HG03175 (cell line): ENCODE measurements around the gene LTBP2.

Experiments
- ATAC-seq: cut with Tn5 transposase; IDR thresholded peaks from one replicate; pipeline ENCODE4 v1.9.1; 2021; ENCODE audit warnings: mild to moderate bottlenecking, moderate library complexity; ENCODE audit not compliant: unreplicated experiment

LTBP2 gene

DNA sequence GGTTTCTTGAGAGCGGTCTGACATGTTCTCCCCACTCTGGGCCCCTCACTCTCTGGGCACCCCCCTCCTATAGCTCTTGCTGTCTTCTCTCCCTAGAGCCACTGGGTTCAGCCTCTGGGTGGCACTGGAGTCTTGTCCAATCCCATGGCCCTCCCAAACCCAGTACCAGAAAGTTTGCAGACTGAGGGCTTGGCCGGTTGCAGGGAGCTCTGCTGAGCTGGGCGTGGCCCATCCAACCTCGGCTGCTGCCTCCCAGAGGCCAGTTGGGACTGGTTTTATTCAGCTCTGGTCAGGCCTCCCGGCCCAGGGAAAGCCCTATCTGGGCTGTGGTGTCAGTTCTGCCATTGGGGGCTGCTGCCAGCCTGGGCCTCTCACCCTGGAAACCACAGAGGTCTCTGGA is 80.6 kb downstream of the LTBP2 start:
- ATAC-seq, result no peak

DNA sequence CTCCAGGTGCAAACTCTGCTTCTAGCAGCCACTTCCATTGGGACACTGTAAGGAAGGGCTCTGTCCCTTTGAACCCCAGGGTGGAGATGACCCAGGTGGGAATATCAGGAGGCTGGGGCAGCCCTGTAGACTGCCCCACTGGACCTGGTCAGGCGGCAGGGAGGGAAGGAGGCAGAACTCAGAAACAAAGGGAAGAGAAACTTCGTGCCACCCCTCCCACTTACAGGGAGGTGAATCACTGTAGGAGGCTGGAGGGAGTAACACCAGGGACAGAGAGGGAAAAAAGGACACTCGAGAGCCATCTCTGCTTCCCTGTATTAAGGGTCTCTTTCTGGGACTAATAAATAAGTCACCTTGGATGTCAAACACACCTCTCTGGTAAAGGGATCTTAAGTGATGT is 81.0 kb downstream of the LTBP2 start:
- no peak for ATAC-seq

DNA sequence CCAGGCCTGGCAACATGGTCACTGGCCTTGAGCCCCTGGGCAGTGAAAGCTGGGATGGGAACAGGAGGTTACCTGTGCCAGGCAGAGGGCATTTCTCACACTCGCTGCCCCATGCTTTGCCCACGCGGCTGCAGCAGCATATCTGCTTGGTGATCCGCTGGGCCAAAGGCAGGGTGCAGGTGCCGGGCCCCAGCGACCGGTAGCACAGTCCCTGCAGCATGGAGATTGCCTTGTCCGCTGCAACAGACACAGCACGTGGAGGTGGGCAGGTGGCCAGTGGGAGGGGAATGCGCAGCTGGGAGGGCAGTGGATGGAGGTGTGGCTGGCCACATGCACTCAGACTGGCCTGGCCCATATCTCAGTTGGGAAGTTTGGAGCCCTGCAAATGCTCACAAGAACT is 83.2 kb downstream of the LTBP2 start:
- no peak for ATAC-seq

DNA sequence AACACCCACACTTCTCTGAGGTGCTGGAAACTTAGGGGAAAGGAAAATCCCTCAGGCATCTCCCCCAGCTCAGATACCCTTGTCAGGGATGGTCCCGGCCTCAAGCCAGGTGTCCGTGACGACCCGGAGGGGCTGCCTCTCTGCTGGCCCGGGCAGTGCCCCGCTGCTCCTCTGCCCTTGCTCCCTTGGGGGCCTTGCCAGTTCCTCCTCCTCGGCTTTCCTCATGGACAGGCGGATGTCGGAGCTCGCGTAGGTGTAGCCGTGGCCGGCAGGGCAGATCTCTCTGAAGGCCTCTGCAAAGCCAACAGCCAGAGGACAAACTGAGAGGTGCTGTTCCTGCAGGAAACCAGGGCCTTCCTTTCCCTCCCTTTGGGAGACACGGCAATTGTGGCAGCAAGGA is 83.6 kb downstream of the LTBP2 start:
- ATAC-seq, result no peak

DNA sequence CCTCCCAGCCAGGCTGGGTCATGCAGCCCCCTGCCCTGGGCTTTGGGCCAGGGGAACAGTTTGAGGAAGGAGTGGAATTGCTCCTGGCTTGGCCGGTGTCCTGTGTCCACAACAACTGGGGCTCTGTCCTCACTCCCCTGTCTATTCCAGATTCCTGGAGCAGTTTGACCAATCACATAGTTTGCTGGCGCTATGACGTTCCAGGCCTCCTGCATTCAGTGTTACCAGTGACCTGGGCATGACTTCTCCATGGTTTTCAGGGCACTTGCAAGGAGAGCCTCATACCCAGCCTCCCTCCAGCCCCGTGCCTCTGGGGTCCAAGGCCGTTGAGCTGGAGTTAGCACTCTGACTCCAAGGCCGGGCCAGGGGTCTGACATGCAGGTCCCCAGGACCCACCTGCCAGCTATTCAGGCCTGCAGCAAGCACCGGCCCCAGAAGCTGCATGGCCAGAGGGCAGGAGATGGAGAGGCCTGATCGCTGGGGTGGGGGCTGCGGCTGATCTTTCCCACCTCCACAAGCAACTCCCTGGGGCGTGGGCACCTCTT is 84.2 kb downstream of the LTBP2 start:
- no peak for ATAC-seq

DNA sequence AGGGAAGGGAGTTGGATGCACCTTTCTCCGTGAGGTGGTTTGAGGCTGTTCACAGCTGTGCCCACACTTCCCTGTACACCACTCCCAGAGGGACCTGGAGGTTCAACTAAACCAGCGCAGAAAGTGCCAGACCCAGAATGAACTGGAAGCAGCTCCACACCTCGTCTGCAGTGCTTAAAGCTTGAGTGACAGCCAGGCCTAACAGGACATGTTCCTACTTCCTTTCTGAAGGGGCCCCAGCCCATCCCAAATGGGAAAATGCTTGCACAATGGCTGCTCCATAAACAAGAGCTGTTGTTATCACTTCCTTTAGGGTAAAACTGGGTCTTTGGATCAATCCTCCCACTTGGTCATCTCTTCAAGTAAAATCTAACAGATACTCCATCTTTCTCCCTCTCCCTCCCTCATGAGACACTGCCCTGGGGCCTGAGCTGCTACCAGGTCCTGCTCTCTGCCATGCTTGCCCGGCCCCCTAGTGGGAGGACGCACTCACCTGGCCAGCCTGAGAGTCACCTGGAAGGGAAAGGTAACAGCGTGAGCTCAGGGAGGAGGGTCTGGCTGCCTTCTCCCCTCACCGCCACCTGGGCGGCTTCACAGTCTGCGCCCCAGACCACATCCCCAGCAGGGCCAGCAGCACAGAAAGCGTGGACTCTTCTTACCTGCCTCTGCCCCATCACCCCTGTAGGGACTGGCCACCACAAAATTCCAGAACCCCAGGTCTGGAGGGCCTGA is 85.0 kb downstream of the LTBP2 start:
- ATAC-seq, result no peak

DNA sequence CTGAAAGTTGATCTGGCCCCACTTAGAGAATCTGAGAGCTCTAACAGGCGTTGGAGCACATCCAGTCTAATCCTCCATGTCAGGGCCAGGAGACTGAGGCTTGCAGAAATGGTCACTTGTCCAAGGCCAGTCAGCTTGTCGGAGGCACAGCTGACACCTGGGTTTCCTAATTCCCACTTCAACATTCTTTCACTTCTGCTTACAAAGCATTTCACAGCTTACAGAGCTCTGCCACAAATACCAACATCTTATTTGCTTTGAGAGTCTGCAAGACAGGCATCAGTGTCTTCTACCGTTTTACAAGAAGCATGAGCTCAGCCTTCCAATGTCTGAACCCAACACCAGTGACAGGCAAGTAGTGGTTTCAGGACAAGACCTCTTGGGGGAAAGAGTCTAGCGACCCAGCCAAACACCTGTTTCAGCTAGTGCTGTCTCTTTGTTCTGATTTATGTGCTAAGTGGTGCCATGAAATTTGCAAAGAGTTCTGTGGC is 86.6 kb downstream of the LTBP2 start:
- no peak for ATAC-seq

DNA sequence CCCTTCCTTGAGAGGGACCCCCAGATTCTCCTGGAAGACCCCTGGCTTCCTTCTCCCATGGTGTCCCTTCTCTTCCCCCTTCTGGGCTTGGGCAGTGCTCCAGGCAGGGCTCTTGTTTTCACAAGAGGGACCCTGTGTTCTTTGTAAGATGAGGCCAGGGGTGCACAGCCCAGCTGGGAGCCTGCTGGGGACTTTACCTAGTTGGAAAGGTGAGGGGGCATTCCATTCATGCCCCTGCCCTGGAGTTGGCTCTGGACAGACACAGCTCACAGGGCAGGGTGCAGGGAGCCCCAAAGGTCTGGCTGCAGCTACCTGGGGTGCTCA is 87.3 kb downstream of the LTBP2 start:
- no peak for ATAC-seq

DNA sequence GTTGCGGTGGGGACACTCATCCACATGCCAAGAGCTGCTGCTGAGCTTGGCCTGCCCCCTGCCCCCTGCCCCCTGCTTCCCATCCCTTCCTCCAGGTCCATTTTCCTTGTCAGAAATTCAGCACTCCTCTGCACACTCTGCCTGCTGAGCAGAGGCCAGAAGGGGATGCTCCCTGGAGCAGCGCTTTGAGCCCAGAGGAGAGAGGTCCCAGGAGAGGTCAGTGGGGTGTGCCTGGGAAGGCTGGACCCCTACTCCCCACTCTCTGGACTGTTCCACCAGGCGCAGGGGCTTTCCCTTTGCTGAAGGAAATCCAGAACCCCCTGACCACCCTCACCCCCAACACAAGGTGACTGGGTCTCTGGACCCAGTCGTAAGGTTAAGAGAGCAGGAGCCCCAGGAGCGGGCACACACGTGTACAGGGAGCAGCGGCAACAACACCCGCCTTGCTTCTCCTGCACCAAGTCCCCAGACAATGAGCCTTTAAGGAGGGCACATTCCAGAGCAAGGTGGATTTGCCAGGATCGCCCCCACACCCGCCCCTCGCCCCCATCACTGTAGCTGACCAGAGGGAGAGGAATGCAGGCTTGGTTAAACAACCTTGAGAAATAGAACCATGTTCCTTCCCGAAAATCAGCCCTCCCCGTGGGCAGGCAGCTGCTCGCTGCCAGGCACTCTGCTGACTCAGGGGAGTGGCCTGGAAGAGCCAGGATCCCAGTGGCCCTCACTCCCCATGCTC is 87.8 kb downstream of the LTBP2 start:
- ATAC-seq, result no peak

DNA sequence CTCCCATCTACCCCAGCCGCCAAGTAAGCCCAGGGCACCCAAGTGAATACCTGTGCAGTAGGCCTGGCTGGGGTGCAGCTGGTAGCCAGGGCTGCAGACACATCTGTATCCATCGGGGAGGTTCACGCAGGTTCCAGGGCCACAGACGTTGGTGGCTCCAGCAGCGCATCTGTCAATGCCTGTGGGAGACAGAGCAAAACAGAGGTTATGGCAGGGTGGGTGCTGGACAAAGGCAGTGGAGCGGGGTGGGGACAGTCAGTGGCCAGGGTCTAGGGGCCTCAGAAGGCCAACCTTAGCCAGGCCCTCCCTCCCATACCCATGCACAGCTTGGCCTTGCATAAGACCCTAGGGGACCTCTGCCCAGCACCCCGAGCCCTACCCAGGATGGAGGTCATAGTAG is 89.3 kb downstream of the LTBP2 start:
- no peak for ATAC-seq

DNA sequence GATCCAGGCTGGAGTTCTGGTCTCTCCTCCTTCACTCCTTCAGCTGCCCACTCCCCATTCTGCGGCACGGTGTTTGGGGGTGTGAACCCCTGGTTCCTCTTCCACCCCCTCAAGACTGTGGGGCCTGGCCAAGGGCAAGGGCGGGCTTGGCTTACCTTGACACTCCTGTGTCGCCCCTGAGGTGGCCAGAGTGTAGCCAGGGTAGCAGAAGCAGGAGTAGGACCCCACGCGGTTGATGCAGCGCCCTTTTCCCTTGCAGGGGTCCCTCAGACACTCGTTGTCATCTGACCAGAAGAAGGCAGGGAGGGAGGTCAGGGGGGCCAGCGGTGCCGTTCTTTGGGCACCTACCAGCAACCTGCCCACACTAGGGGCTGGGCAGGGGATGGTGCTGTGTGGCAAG is 90.3 kb downstream of the LTBP2 start:
- ATAC-seq, result no peak

DNA sequence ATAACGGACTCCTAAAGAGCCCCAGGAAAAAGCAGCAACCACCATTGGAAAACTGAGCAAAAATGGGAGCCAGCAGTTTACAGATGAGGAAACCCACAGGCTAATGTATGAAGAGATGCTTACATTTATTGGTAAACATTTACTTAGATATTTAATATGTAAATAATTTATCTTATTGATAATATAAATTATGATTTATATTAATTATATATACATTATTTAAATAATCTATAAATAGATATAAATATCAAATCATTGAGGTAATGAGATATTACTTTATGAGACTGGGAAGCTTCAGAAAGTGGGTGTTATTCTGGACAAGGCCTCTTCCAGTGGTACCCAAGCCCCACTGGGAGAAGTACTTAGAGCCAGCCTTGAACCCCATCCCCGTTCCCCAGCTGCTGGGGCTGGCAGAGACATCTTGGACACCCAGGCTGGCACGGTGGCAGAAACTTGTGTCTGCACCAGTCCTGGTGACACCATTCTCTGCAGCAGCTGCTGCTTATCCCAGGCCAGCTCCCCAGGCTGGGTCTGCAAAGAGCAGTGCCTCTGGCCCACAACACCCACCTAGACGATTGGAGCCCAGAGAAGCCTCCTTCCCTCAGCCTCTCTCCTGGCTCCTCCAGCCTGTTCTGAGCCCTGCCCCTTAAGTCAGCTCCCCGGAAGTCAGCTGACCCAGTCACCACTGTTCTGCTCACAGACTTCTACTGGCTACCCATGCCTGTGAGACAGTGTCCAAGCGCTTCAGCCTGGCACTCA is 92.5 kb downstream of the LTBP2 start:
- no peak for ATAC-seq

DNA sequence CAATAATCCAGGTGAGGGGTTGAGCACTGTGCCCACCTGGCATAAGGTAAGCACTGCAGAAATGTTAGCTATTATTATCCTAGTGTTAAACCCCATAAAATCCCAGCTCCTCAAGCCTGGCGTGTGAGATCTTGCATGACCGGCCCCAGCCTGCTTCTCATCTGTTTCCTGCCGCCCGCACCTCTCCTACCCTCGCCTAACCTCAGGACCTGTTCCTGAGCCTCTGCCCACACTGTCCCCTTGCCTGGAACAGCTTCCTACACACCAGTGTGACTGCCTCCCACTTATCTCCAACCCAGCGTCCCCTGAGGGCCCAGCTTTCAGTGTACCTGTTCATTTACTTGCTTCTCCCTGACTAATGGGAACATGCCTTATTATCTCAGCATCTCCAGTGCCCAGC is 93.8 kb downstream of the LTBP2 start:
- no peak for ATAC-seq

DNA sequence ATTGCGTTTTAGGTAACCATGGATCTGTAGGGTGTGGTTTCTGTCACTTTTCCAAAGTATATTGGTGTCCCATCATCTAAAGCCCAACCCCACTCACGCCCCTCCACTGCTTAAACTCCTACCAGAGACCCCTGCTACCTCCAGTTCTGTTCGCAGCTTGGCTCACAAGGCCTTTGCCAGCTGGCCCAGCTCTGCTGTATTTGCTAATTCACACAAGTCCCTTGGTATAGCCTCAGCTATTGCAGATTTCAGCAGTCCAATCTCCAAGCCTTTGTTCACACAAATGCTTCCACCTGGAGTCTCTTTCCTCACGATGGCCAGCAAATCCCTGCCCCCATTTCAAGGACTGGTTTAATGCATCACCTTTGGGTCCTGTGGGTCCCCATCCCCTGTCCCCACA is 94.3 kb downstream of the LTBP2 start:
- ATAC-seq, result no peak

DNA sequence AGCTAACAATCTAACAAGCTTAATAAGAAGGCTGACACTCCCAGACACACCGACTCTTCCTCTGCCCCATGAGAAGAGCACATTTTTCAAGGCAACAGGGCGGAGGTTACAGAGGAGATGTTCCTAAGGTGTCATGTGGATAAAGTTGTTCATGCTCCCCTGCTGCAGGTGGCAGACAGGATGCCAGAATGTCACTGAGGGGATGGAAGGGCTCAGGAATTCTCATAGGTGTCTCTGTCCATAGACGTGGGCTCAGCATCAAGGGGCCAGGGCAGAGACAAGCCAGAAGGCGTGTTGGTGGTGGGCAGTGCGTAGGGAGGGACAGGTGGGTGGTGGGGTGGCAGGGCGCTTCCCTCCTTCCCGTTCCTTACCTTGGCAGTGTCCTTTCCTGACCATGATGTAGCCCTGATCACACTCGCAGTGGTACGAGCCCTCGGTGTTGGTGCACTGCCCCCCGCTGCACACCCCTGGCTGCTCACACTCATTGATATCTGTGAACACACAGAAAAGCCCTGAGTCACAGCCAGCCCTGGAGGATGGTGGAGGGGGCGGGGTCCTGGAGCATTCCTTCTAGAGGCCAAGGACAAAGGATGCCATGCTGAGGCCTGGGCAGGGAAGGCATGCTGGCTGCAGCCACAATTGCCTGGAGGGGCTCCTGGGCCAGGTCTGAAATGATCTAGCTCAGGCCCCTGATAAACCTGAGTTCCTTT is 95.4 kb downstream of the LTBP2 start:
- ATAC-seq, result no peak

DNA sequence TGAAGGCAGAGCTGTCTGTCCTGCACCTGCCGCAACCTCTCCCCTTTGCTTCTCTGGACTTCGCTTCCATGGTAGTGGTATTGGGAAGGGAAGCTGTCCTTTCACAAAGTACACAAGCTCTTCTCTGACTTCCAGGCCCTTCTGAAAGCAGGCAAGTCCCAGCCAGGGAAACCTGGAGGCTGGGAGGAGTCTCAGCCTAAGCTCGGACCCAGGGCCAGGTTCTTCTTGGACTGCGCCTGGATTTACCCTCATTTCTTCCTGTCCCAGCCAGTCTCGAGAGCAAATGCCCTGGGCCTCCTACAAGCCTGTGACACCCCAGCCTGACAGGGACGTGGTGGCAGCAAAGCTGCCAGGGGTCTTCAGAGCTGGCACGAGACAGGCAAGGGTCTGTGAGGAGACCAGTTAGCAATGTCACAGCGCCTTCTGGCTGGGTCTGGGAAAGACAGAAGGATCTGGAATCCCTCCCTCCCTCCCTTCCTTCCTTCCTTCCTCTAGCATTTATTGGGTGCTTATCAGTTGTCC is 96.1 kb downstream of the LTBP2 start:
- ATAC-seq, result no peak

DNA sequence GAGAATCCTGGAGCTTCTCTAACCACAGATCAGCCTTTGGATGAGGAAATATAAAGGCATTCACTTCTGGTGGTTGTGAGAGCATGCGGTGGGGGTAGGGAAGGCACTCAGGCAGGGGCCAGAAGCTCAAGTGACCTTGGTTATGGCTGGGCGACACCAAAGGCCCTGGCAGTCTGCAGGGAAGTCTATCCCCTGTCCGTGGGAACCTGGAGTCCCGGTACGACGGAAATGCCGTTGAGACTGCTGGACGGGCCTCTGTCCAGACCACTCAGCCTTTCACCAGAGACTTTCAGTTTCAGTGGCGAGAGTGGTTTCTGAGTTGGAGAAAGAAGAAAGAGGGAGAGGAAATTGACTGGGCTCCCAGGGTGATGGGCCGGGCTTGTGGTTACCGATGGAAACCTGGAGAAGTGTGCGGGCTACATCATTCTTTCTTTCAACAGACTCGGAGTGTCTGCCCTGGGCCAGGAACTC is 97.5 kb downstream of the LTBP2 start:
- no peak for ATAC-seq

DNA sequence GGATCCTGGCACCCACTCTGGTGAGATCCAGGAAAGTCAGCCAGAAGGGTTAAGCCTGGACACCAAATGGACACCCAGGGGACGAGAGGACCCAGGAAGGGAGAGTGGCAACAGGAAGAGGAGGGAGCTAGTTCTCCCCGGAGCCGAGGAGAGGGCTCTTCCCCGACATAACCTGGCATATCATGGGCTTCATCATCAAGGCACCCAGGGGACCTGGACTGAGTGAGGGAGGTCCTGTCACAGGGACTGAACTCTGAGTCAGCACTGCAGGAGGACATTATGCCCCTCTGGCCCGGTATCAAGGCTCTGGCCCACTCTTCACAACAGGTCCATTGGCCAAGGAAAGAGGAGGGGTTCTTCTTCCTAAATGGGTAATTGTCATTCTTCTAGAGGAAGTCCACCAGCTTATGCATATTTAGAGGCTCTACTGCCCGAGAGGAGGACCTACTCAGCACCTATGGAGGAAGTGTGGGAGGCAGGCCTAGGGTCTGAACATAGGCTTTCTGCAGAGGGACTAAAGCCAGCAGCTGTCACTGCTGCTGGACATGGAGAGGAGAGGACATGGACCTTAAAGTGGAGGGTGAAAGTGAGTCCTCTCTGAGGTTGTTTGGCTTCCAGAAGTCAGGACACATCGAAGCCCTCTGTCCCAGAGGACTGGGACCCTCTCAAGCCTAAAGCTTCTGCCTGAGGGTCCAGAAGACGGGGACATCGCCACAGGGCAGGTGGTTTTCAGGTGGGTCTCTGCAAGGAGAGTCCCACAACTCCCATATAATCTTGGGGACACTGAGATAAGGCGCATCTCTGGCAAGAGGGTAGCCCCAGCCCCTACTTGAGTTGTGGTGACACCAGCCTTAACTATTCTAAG is 99.8 kb downstream of the LTBP2 start:
- ATAC-seq, result no peak

DNA sequence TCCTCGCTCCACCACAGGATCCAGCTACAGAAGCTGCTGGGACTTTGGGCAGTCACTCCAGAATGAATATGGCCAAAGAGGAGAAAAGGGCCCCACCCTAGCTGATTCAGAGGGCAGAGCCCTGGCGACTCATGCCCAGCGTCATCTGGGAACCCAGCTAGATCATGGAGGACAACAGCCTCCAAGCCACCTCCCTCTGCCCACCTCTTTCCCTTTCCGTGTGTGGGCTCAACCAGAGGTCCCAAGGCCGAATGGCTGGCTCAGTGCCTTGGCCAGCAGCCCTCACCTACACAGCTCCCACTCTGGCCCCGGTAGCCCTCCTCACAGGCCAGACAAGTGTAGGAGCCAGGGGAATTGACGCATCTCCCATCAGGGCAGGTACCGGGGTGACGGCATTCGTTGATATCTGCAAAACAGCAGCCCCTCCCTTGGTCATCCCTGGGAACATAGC is 101.1 kb downstream of the LTBP2 start:
- ATAC-seq, result no peak
